Cardiac muscle cell (in vitro differentiated cells and primary cell): Measurements from ENCODE around the gene FFAR4. TPM values are rescaled to one million over a fixed set of nuclear protein-coding genes. Genes with fewer than 3 reads are reported as not detected.

Experiments
- DNase-seq, 2 donors: peaks; one replicate each; pipeline versions ENCODE4 v3.0.0 to v3.0.0-alpha.2; 2010 to 2017; ENCODE audit warnings: low read depth in 1 of 2, low spot score in 1 of 2
- H3K27ac ChIP-seq: fragments of 200-600 bp; sonication (generic); 2 replicates; pipeline ENCODE4 v1.5.1; 2016
- H3K27me3 ChIP-seq: fragments of 200-600 bp; sonication (generic); 2 replicates; pipeline ENCODE4 v1.6.0; 2016; ENCODE audit warnings: control low read depth
- H3K36me3 ChIP-seq: fragments of 200-600 bp; sonication (generic); 2 replicates; pipeline ENCODE4 v1.5.1; 2016; ENCODE audit warnings: control low read depth
- H3K4me1 ChIP-seq: fragments of 200-600 bp; sonication (generic); 2 replicates; pipeline ENCODE4 v1.8.1; 2017; ENCODE audit warnings: low read depth, mild to moderate bottlenecking, mixed run types
- H3K4me3 ChIP-seq: fragments of 200-600 bp; sonication (generic); 2 replicates; pipeline ENCODE4 v1.5.1; 2016; ENCODE audit warnings: mild to moderate bottlenecking
- H3K9me3 ChIP-seq: fragments of 200-600 bp; sonication (generic); 2 replicates; pipeline ENCODE4 v1.5.1; 2017; ENCODE audit warnings: low read depth, mild to moderate bottlenecking, control low read depth
- polyA plus RNA-seq: library from polyadenylated mRNA; unstranded; fragments of >200 nt; fragmentation: Nextera tagmentation; extraction: Ambion mirVana; gene quantifications from 2 replicates; pipeline ENCODE4 v1.2.1, GENCODE V29; 2016
- total RNA-seq: library from RNA; depleted of rRNA; stranded (reverse); fragments of >200 nt; gene quantifications from 2 replicates; pipeline ENCODE4 v1.2.3, GENCODE V29; 2016
- TF ChIP-seq, protein P1 (sequence below): IDR thresholded peaks from 2 replicates; pipeline ENCODE4 v1.5.1; 2012; ENCODE audit warnings: low read depth, mild to moderate bottlenecking, low read length

Gene FFAR4
- total and polyA plus RNA-seq, 2 experiments from 2014 or later, result not detected

DNA sequence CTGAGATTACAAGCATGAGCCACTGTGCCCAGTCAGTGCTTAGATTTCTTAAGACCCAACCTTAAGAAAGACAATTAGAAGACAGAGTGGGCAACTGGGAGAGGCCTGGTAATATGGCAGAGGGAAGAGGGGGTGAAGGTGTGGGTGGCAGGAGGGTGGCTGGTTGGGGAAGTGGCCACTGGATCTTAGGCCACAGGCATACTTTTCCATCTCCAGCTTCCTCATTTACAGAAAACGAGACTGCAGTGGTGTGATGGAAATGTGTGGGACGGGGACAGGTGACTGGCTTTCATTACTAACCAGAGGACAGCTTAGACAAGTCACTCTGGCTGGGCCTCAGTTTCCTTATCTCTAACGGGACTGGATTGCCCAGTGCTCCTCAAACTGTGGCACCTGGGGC lies 1.0 kb upstream of the FFAR4 start:
- Histone ChIP-seq H3K27ac (no peak overlapping the region), H3K4me3 (no peak overlapping the region), H3K36me3 (no peaks in the 10 kb centered on the region), H3K9me3 (no peaks in the 10 kb centered on the region), H3K4me1 (no peaks in the 10 kb centered on the region), H3K27me3 (peaks cover 89% of the 10 kb centered on the region)
- TF ChIP-seq, protein P1, sequence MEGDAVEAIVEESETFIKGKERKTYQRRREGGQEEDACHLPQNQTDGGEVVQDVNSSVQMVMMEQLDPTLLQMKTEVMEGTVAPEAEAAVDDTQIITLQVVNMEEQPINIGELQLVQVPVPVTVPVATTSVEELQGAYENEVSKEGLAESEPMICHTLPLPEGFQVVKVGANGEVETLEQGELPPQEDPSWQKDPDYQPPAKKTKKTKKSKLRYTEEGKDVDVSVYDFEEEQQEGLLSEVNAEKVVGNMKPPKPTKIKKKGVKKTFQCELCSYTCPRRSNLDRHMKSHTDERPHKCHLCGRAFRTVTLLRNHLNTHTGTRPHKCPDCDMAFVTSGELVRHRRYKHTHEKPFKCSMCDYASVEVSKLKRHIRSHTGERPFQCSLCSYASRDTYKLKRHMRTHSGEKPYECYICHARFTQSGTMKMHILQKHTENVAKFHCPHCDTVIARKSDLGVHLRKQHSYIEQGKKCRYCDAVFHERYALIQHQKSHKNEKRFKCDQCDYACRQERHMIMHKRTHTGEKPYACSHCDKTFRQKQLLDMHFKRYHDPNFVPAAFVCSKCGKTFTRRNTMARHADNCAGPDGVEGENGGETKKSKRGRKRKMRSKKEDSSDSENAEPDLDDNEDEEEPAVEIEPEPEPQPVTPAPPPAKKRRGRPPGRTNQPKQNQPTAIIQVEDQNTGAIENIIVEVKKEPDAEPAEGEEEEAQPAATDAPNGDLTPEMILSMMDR, result no peak
- no peak for DNase-seq

DNA sequence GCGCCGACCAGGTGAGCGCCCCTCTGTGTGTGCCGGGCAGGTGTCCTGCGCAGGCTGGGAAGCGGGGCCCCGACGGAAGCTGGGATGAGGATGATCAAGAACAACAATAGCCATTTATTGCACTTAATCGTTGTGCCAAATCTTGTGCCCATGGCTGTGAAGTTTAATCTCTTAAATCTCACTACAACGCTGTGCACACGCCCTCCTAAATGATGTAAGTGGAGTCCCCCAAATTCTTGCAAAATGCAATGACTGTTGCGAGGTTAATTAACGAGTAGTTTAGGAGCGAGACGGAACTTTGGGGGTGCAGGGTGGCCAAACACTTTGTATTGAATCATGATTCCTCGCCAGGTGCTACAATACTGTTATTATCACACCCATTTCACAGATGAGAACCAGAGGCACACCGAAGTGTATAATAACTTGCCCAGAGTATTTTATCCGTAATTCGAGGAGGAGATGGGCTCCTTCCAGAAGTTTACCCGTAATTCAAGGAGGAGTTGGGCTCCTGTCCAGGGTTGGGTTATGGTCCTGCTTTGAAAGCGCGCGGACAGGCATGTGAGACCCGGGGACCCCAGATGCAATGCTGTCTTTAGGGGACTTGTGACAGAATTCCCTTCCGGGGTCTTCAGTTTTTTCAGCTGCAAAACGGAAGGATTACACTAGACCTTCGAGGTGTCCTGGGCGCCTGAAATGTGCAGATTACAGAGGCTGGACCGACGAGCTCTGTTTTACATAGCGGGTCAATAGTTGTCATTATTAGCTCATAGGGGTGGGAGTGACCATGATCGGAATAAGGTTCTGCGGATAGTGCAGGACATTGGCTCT lies 1.0 kb downstream of the FFAR4 start:
- H3K27me3 ChIP-seq, result peaks cover 98% of the 10 kb centered on the region
- no peak overlapping the region for H3K27ac ChIP-seq
- DNase-seq, result no peak
- TF ChIP-seq, protein P1, result no peak
- peak overlapping the region; percentile 20 for H3K4me3 ChIP-seq
- no peaks in the 10 kb centered on the region for H3K4me1 ChIP-seq
- no peaks in the 10 kb centered on the region for H3K36me3 ChIP-seq
- H3K9me3 ChIP-seq, result no peaks in the 10 kb centered on the region

DNA sequence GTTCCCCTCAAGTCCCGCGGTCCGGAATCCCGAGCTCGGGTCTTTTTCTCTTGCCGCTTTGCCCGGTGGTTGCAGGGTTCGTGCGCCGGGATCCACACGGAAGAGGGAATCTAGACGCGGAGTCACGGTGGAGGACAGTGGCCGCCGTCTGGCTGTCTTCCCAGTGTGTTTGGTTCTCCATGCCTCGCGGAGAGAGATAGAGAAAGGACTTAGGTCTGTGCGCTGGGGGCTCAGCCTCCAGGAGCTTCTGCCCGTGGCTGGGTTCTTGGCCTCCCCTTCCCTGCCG lies 1.6 kb downstream of the FFAR4 start:
- Histone ChIP-seq H3K9me3 (no peaks in the 10 kb centered on the region), H3K4me1 (no peaks in the 10 kb centered on the region), H3K4me3 (no peak overlapping the region), H3K27ac (no peak overlapping the region), H3K36me3 (no peaks in the 10 kb centered on the region), H3K27me3 (peaks cover 96% of the 10 kb centered on the region)
- DNase-seq, result peak in 1 of 2 donors; percentile 11
- TF ChIP-seq, protein P1, result no peak

DNA sequence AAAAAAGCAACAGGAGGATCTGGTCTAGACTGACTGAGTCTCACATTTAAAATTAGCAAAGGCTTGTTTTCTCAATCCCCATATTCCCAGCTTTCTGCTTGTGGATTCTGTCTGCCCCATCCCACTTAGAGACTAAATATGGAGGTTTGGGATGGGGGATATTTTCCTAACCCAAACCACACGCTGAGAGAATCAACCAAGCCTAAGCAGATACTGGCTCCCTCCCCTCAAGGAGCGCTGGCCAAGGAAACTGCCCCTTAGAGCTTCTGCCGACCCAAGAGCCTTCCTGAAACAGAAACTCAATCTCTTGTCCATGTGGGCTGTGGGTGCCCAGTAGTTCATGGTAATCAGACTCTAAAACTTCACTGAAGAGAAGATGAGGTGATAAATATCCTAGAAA lies 3.9 kb downstream of the FFAR4 start:
- H3K27ac ChIP-seq, result no peak overlapping the region
- H3K36me3 ChIP-seq, result no peaks in the 10 kb centered on the region
- peaks cover 74% of the 10 kb centered on the region for H3K27me3 ChIP-seq
- H3K4me3 ChIP-seq, result no peak overlapping the region
- no peaks in the 10 kb centered on the region for H3K9me3 ChIP-seq
- H3K4me1 ChIP-seq, result no peaks in the 10 kb centered on the region
- TF ChIP-seq, protein P1, result no peak
- DNase-seq, result no peak

DNA sequence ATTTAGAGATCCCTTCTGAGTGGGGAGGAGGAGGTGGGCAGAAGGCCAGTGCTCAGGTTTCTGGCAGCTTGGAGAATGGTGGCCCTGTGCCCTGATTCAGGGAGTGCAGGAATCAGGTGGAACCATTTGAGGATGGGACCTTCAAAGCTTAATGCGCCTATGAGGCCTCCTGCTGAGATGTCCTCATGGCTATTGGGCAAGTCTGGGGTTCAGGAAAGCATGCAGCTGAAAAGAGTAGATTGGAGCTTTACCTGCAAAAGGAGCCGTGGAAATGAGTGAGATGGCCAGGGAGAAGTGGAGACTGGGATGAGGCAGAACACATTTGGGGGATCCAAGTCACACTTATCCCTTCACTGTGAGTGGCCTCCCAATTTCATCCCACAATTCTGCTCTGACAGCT lies 6.1 kb downstream of the FFAR4 start:
- no peaks in the 10 kb centered on the region for H3K4me1 ChIP-seq
- H3K4me3 ChIP-seq, result no peak overlapping the region
- peaks cover 51% of the 10 kb centered on the region for H3K27me3 ChIP-seq
- no peak for DNase-seq
- TF ChIP-seq, protein P1, result no peak
- no peaks in the 10 kb centered on the region for H3K9me3 ChIP-seq
- no peak overlapping the region for H3K27ac ChIP-seq
- no peaks in the 10 kb centered on the region for H3K36me3 ChIP-seq
